ENCODE data around the gene ADARB1. TPM values are rescaled to one million over a fixed set of nuclear protein-coding genes. Genes with fewer than 3 reads are reported as not detected.

The ADARB1 gene
- total RNA-seq, 1 experiment from 2014 or later: 8.4 TPM

DNA sequence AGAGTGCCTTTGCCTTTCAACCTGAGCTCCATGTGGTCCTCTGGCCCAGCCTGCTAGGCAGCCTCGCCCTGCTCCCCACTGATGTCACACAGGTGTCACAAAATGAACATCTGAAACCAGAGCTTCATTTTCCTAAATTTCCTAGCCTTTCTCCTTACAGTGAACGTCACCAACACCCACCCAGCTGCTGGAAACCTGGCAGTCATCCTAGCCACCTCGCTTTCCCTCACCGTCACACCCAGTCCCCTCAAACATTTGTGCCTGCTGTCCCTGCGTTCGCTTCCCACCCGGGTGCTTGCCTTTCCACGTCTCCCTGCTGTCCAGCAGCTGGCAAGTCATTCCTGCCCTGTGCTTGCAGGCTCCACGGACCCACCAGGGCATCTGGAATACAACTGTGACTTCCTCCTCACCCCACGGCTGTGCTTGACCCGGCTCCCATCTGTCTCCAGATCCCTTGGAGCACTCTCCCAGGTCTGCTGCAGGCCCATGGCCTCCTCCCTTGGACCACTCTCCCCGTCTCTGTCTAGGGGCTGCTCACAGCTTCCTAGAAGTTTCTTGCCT is 23.5 kb downstream of the ADARB1 start:
- H3K4me3 ChIP-seq: no peak overlapping the region
- no peaks in the 10 kb centered on the region; the same call in 1 of the 2 replicates for H3K4me1 ChIP-seq
- no peaks in the 10 kb centered on the region for H3K27me3 ChIP-seq
- no peak for DNase-seq
- H3K36me3 ChIP-seq: no peaks in the 10 kb centered on the region
- H3K27ac ChIP-seq: no peak overlapping the region
- H3K9me3 ChIP-seq (replicated peaks): no peaks in the 10 kb centered on the region

DNA sequence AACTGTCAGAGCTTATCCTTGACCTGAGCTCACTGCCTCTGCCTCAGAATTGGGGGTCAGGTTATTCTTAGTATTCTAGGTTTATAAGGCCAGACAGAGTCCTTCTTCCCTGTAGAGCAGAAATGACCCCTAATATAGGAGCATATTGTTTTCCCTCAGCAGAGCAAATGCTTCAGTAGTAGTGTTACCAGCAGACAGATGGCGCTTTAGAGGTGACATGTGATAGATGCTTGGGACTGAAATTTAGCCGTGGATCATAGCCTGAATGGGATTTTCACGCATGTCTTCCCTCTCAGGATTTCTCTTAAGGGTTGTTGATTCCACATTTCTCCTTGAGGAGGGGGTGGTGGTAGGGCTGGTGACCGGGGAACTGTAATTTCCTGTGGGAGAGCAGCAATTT is 24.5 kb downstream of the ADARB1 start:
- no peaks in the 10 kb centered on the region for H3K9me3 ChIP-seq (replicated peaks)
- no peak overlapping the region for H3K27ac ChIP-seq
- H3K4me3 ChIP-seq: no peak overlapping the region
- DNase-seq: peak in 1 of 2 experiments; percentile 26
- H3K4me1 ChIP-seq: peaks cover under 1% of the 10 kb centered on the region
- no peaks in the 10 kb centered on the region for H3K36me3 ChIP-seq
- H3K27me3 ChIP-seq: no peaks in the 10 kb centered on the region

DNA sequence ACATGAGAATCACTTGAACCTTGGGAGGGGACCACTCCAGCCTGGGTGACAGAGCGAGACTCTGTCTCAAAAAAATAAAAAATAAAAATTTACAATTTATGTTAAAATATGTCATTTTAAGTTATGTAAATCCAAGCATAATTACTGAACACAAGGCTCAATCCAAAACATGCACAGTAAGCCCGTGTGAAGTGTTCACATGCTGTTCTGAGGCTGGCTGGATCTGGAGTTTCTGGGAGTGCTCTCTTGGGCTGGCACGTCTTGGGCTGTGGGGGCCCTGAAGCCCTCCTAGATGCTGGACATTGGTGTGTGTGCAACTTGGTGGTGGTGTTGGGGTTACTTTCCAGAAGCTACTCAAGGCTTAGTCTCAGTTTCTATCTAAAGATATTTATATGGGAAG is 25.2 kb downstream of the ADARB1 start:
- H3K36me3 ChIP-seq: no peaks in the 10 kb centered on the region
- no peak for DNase-seq
- no peak overlapping the region for H3K4me3 ChIP-seq
- H3K27me3 ChIP-seq: no peaks in the 10 kb centered on the region
- H3K4me1 ChIP-seq: peaks cover 7% of the 10 kb centered on the region; the same call in 1 of the 2 replicates
- H3K27ac ChIP-seq: no peak overlapping the region
- no peaks in the 10 kb centered on the region for H3K9me3 ChIP-seq (replicated peaks)

DNA sequence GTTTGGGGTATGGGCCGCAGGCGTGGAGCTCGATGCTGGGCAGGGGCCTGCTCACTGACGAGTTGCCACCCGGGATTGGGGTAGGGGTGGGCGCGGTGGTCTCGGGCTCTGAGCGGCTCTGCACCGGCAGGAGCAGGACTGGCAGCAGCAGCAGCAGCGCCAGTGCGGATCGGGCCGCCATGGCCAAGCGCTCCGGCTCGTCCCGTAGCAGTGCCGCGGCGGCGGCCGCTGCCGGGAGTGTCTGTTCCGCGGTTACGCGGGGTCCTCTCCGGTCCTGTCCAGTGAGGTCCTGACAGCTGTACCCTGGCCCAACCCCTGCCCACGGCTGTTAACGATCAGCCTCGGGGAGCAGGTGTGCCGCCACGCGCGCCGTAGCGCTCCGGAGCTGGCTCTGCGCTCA is 26.5 kb downstream of the ADARB1 start:
- Histone ChIP-seq H3K27me3 (no peaks in the 10 kb centered on the region), H3K4me1 (peaks cover 10% of the 10 kb centered on the region; the same call in 1 of the 2 replicates)
- DNase-seq: no peak

DNA sequence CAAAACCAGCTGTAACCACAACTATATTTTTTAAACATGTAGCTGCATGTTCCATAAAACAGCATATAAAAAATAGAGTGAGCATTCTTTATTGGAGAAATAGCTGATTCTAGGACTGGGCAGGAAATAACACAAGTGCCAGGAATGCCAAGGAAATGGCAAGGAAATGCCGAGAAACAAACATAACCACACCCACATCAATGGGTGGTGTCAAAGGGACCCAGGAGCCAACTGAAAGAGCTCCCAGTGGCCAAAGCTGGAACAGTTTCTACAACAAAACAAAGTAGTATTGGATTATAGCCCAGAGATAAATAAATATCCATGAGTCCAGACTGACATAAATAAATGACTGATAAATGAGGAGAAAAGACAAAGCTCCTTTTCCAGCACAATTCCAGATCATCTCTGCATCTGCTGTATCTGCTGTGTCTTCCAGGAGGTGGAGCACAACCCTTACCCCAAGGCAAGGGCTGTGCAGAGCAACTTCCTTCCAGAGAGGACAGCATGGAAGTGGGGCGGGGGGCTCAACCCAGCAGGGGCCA is 28.1 kb downstream of the ADARB1 start:
- no peak for DNase-seq
- H3K36me3 ChIP-seq: no peaks in the 10 kb centered on the region
- no peak overlapping the region for H3K27ac ChIP-seq
- H3K9me3 ChIP-seq (replicated peaks): no peaks in the 10 kb centered on the region
- peaks cover 13% of the 10 kb centered on the region for H3K4me1 ChIP-seq
- no peak overlapping the region for H3K4me3 ChIP-seq
- H3K27me3 ChIP-seq: no peaks in the 10 kb centered on the region

More for the DNA sequence above, 26.5 kb downstream of the ADARB1 start:
- Histone ChIP-seq H3K36me3 (no peaks in the 10 kb centered on the region), H3K9me3 (replicated peaks) (no peaks in the 10 kb centered on the region), H3K27ac (no peak overlapping the region), H3K4me3 (no peak overlapping the region)

DNA sequence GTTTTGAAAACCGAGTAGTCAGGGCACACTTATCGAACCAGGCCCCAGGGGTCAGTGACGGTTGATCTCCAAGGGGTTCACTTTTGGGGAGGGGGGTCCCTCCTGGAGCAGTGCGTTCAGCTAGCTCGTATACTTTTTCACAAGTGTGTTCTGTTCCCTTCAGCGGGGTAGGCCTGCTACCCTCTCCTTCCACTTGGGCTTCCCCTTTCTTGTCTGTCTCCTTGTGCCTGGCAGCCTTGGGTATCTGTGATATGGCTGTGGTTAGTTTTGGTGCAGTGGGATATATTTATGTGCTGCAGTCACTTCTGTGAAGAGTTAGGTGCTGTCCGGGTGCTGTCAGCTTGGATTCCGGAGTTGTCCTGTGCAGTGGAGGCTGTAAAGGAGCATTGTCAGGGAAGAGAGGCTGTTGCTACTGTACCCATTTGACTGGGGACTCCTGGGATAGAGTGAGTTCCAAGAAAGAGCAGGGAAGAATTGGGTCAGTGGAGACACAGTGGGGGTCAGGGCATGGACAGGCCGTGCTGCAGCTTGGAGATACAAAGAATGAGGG is 29.7 kb downstream of the ADARB1 start:
- H3K27ac ChIP-seq: no peak overlapping the region
- H3K36me3 ChIP-seq: no peaks in the 10 kb centered on the region
- no peak overlapping the region for H3K4me3 ChIP-seq
- no peak for DNase-seq
- no peaks in the 10 kb centered on the region for H3K9me3 ChIP-seq (replicated peaks)
- no peaks in the 10 kb centered on the region for H3K27me3 ChIP-seq
- peaks cover 13% of the 10 kb centered on the region for H3K4me1 ChIP-seq

DNA sequence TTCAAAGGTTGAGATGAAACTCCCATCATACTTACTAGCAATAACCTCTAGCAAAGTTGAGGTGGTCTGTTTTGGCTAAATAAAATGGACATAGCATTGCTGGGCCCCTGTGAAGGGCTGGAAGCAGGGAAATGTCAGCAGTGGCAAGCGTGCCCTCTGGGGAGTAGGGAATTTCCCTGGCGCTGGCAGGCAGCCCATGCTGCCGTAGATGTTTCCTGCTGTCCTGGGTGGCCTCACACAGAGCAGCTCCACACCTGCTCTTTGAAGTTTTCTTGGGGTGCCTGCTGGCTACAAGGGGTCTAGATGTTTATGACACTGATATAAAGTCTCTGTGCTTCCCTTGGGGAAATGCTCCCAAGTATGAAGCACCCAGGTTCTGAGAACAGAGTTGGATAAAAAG is 30.2 kb downstream of the ADARB1 start:
- peak in 1 of 2 experiments; percentile 34 for DNase-seq
- H3K36me3 ChIP-seq: no peaks in the 10 kb centered on the region
- H3K27ac ChIP-seq: no peak overlapping the region
- H3K4me3 ChIP-seq: no peak overlapping the region
- no peaks in the 10 kb centered on the region for H3K27me3 ChIP-seq
- H3K9me3 ChIP-seq (replicated peaks): no peaks in the 10 kb centered on the region
- H3K4me1 ChIP-seq: peaks cover 13% of the 10 kb centered on the region

DNA sequence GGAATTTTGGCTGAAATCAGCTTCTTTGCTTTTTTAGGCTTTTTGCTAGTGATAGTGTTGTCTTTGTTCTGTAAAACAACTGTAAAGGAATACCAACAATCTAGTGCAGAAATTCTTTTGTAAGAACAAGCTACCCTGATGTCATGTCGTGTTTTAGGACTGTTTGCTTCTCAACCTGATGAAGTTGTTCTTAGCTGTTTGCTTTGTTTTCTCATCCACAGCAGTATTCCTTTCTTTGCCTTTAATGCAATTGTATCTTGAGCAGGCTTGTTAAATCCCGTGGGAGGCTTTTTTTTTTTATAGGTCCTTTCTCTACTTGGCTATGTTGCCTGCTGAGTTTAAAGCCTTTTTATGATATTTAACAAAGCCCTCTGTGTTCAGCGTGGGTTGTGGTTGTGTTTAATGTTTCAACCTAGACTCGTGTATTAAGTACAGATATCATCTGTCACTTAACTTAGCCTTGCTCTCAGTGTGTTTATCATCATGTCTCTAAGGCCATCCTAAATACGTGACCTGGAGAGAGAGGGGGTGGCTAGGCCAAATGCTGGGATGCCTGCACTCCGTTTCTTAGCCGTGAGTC is 31.6 kb downstream of the ADARB1 start:
- Histone ChIP-seq H3K36me3 (no peaks in the 10 kb centered on the region), H3K9me3 (replicated peaks) (no peaks in the 10 kb centered on the region), H3K27me3 (no peaks in the 10 kb centered on the region), H3K4me1 (peaks cover 13% of the 10 kb centered on the region), H3K27ac (no peak overlapping the region), H3K4me3 (no peak overlapping the region)
- peak in 1 of 2 experiments; percentile 34 for DNase-seq

DNA sequence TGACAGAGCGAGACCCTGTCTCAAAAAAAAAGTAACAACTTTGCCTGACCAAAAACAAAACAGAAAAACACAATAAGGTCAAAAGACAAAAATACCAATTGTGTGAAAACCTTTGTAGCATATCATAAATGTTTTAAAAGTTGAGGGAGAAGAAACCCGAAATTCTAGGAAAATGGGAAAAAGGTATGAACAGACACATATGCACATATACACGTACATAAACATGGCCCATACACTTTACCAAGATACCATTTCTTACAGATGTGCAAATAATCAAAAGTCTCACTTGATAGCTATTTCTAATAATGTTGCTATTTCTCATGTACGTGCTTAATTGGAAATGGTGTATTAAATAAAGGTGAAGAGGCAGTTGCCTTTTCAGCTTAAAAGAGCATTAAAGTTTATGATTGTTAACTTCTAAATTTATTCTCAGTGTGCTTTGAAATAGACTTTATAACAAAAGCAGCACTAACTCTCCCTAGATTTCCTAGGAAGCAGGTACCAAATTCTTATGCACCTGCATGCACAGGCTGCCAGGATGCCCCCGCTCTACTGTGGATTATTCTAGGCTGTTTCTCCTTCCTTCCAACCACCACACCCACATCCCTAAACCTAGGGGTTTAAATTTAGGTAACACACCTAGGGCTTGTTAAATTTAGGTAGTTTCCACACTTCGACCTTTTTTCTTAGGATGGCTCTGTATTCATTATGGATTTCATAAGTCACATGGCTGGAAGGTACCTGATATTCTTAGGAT is 33.8 kb downstream of the ADARB1 start:
- H3K4me3 ChIP-seq: no peak overlapping the region
- no peaks in the 10 kb centered on the region for H3K36me3 ChIP-seq
- no peak for DNase-seq
- no peaks in the 10 kb centered on the region for H3K9me3 ChIP-seq (replicated peaks)
- H3K27me3 ChIP-seq: no peaks in the 10 kb centered on the region
- H3K27ac ChIP-seq: no peak overlapping the region
- peaks cover 13% of the 10 kb centered on the region for H3K4me1 ChIP-seq

DNA sequence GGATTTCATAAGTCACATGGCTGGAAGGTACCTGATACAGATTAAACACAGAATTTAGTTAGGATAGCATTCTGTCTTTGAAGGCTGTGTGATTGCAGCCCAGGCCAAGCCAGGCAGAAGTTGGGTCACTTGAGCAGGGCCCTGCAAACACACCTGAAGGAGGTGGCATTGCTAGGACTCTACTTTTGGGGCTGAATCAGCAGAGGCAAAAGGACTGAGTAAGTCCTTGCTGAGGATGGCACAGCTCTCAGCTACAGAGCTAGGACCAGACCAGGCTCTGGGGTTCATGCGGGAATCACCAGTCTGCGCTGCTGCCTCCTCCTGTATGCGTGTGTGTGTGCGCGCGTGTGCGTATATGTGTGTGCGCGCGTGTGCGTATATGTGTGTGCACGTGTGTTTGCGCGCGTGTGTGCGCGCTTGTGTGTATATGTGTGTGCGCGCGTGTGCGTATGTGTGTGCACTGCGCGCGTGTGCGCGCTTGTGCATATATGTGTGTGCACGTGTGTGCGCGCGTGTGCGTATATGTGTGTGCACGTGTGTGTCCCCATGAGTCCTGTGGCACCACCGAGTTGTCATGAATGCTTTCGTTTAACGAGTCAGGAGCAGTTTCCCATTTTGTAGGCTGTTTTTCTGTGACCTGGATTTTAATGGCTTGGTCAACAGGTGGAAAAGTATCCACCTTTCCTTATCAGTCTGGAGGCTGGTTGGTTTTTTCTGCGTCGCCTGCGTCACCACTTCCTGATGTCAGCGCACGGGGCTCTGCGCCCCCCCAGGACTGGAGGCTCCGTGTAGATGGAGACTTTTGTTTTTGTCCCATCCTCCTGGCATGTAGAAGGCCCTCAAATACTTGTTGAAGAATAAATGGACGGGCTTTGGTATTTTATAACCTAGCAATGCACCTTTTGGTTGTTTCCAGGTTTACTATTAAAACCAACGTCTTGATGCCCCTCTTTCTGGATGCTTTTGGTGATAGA is 34.7 kb downstream of the ADARB1 start:
- no peak overlapping the region for H3K4me3 ChIP-seq
- DNase-seq: no peak
- no peaks in the 10 kb centered on the region for H3K36me3 ChIP-seq
- no peaks in the 10 kb centered on the region for H3K9me3 ChIP-seq (replicated peaks)
- no peak overlapping the region for H3K27ac ChIP-seq
- H3K27me3 ChIP-seq: no peaks in the 10 kb centered on the region
- H3K4me1 ChIP-seq: peaks cover 15% of the 10 kb centered on the region

DNA sequence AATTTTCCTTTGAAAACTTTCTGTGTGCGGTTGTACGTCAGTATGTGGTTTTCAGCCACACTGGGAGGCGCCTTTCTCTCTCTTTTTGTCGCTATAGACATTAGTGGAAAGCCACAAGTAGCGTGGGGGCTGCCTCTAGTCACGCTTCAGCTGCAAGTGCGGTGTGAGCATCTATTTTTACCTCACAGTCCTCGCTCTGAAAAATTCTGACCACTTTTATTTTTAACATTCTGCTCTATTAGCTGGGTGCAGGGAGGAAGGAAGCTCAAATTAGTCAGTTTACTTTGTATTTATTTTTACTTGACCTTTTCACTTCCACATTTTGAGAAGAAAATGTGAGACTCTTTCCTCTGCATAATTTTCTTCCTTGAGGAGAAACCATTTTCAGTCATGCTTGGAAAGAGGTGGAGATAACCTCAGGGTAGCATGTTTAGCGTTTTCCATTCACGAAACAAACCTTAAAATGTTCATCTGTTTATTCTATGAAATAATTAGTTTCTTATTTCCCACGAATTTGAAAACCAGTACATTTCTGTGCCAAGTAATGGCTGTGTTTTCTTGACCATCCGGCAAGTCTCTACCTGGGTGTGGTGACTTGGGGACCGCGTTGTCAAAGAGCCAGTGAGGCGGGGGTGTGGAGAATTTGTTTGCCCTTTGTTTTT is 35.6 kb downstream of the ADARB1 start:
- Histone ChIP-seq H3K4me1 (peaks cover 9% of the 10 kb centered on the region), H3K27me3 (no peaks in the 10 kb centered on the region), H3K9me3 (replicated peaks) (no peaks in the 10 kb centered on the region), H3K27ac (no peak overlapping the region), H3K4me3 (no peak overlapping the region), H3K36me3 (no peaks in the 10 kb centered on the region)
- DNase-seq: no peak

DNA sequence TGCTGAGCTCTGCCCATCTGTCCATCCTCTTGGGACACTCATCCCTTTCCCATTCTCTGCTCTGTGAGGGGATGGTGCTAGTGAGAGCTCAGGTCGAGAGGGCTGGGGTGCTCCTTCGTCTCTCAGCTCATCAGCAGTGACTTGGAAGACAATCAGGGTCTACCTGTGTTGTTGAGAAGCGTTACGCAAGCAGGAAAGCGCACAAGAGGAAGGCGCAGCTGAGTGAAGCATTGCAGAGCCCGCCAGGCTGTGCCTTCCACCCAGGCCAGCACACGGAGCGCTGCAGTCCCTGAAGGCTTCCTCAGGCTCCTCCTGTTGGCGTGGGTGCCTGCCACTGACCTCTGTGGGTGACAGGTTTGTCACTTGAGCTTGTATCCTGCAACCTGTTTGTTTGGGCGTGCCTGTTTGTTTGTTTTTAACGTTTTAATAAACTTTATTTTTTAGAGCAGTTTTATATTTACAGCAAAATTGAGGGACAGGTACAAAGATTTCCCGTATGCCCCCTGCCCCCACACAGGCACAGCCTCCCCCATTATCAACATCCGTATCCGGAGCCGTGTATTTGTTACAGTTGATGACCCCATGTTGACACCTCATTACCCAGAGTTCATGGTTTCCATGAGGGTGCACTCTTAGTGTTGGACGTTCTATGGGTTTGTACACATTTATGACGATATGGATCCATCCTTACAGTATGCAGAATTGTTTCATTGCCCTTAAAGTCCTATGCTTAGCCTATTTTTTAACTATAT is 36.7 kb downstream of the ADARB1 start:
- Histone ChIP-seq H3K4me1 (peaks cover 16% of the 10 kb centered on the region), H3K9me3 (replicated peaks) (no peaks in the 10 kb centered on the region), H3K36me3 (no peaks in the 10 kb centered on the region), H3K27me3 (no peaks in the 10 kb centered on the region), H3K27ac (no peak overlapping the region), H3K4me3 (no peak overlapping the region)
- DNase-seq: no peak

DNA sequence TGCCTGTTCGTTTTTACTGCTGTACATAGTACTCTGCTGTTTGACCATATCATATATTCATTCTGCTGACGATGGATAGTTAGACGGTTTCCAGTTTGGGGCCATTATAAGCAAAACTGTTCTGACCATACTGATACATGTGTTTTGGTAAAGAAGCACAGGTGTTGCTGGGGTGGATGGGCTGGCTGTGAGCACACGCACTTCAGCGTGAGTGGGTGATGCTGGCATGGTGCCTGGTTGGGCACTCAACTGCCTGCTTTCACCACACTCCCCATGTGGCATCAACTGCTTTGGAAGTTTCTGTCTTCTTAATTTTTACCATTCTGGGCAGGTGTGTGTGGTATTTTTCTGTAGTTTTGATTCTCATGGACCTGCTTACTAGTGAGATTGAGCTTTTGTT is 37.3 kb downstream of the ADARB1 start:
- Histone ChIP-seq H3K27me3 (no peaks in the 10 kb centered on the region), H3K27ac (no peak overlapping the region), H3K36me3 (no peaks in the 10 kb centered on the region), H3K4me3 (no peak overlapping the region), H3K4me1 (peaks cover 17% of the 10 kb centered on the region), H3K9me3 (replicated peaks) (no peaks in the 10 kb centered on the region)
- no peak for DNase-seq
